NCI-H1105 treated with DMSO at 0.1 percent for 48 hours (cell line): ENCODE results near the gene C11orf54.
"Not testable (repeated sequence)": the region's sequence is repeated elsewhere in the genome, so short reads cannot be mapped to it uniquely, and the experiment has no call there.

ENCODE experiments used
- DNase-seq: peaks from one replicate; lab custom pipeline; 2025; lab: John Stamatoyannopoulos, UW

Gene C11orf54

GRCh38 chr11:93766504-93766903, 25.0 kb downstream of the C11orf54 start:
- no peak for DNase-seq

- no peak for DNase-seq
Measured at GRCh38 chr11:93767018-93767417, 25.5 kb downstream of the C11orf54 start.

- no peak for DNase-seq
Measured at GRCh38 chr11:93770160-93770559, 28.7 kb downstream of the C11orf54 start.

GRCh38 chr11:93772123-93772522, 30.7 kb downstream of the C11orf54 start:
- no peak for DNase-seq

- no peak for DNase-seq
Measured at GRCh38 chr11:93773045-93773477, 31.6 kb downstream of the C11orf54 start.

GRCh38 chr11:93773601-93774200, 32.2 kb downstream of the C11orf54 start:
- no peak for DNase-seq

GRCh38 chr11:93774560-93774959, 33.1 kb downstream of the C11orf54 start:
- not testable (repeated sequence) for DNase-seq

GRCh38 chr11:93775289-93775688, 33.8 kb downstream of the C11orf54 start:
- DNase-seq, result no peak

GRCh38 chr11:93783362-93783761, 41.9 kb downstream of the C11orf54 start:
- no peak for DNase-seq

- no peak for DNase-seq
Measured at GRCh38 chr11:93783765-93784144, 42.3 kb downstream of the C11orf54 start.

- DNase-seq, result peak; percentile 94
Measured at GRCh38 chr11:93784145-93784934, 42.9 kb downstream of the C11orf54 start, which contains the start of gene MED17. MED17 (plus strand) TSS chr11:93784282; CDS start chr11:93784514, 232 bp downstream.

- DNase-seq, result no peak
Measured at GRCh38 chr11:93784935-93785360, 43.5 kb downstream of the C11orf54 start.

- no peak for DNase-seq
Measured at GRCh38 chr11:93791493-93791892, 50.0 kb downstream of the C11orf54 start.

GRCh38 chr11:93796441-93797231, 55.2 kb downstream of the C11orf54 start:
- no peak for DNase-seq

- no peak for DNase-seq
Measured at GRCh38 chr11:93801366-93801765, 59.9 kb downstream of the C11orf54 start.

GRCh38 chr11:93804879-93805278, 63.4 kb downstream of the C11orf54 start:
- DNase-seq, result no peak

- no peak for DNase-seq
Measured at GRCh38 chr11:93807980-93808379, 66.5 kb downstream of the C11orf54 start.

GRCh38 chr11:93813974-93814373, 72.5 kb downstream of the C11orf54 start:
- DNase-seq, result no peak
